Astrocyte of the hippocampus (primary cell): ENCODE measurements around the gene IL15.

Experiments
- DNase-seq: peaks from one replicate; pipeline ENCODE4 v3.0.0; 2011; ENCODE audit warnings: low read depth, low spot score

Gene IL15

DNA sequence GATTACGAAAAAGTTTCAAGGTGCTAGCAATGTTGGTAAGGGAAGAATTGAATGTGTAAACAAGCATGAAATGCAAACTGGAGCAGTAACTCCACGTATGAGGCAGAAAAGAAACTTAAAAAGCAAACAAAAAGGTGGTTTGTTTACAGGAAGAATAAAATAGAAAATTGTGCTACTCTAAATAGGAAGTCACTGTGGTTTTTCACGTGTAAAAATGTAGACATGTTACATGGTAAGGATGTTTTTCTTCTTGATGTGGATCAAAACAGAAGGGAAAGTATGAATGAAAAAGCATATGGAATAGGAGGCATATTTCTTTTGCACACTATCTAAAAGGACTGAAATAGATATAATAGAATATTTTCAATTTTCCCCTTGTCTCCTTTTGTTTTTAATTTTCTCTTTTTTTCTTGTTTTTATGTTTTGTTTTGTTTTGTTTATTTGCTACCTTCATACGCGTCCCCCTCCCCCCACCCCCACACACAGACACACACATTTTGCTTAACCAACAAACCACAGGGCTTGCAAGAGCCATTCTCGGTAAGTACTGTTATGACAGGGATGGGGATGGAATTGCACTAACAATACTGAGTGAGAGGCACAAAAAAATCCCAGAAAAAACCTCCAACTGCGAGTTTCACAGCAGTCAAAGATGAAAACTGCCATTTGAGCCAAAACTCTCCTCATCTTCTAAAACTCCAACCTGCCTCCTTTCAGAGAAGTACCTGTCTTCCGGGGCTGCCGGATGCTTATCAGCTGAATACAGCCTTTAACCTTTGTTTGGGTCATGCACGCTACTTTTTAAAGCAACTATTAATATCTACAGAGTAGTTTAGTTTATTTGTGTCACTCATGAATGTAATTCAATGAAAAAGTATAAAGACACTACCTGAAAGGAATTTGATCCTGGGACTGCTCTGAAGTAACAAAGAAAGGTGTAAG is 135.8 kb downstream of the IL15 start:
- no peak for DNase-seq

DNA sequence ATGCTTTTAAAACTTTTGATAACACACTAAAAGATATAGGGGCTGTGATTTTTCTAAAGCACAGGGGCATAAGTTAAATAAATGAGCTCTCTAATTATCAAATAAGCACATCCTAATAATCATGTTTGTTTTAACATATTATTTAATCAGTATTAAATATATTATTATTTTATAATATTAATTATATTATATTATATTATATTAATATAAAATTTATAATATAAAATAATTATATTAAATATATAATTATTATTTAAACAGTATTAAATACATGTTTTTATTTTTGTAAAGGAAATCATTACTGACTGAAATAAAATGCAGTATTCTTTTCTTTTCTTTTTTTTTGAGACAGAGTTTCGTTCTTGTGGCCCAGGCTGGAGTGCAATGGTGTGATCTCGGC is 136.5 kb downstream of the IL15 start:
- no peak for DNase-seq

DNA sequence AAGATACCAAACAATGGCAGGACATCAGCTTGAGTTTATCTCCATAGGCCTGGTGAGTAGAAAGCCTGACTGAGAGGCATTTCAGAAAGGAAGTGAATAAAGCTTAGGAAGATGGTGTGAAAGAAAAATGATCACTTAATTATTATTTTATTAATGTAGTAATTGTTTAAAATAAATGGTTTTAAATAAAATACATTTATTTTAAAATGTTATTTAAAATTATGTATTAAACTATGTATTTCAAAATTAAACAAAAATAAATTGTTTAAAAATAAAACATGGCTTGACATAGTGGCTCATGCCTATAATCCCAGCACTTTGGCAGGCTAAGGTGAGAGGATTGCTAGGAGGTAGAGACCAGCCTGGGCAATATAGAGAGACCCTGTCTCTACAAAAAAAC is 145.8 kb downstream of the IL15 start:
- no peak for DNase-seq
